Spleen (tissue), 11 donors: Measurements from ENCODE around the gene SH3TC2. TPM values are rescaled to one million over a fixed set of nuclear protein-coding genes. Genes with fewer than 3 reads are reported as not detected.

ENCODE experiments used
- DNase-seq: peaks from one replicate; pipeline ENCODE4 v3.0.0-alpha.2; 2020
- H3K27ac ChIP-seq, 8 donors: fragments of 200-600 bp; sonication (generic) in 7 of 8; 1 replicate in 4 of 8; 2 replicates in 4 of 8; pipeline versions ENCODE4 v1.5.0 to v1.8.0; 2016 to 2021; ENCODE audit warnings: inconsistent platforms in 4 of 8, mild to moderate bottlenecking in 4 of 8, moderate library complexity in 1 of 8
- H3K27me3 ChIP-seq, 7 donors: fragments of 200-600 bp; sonication (generic) in 6 of 7; replicated peaks in 1 of 7; 1 replicate in 4 of 7; 2 replicates in 3 of 7; pipeline versions ENCODE4 v1.5.0 to v1.8.0; 2016 to 2021; ENCODE audit warnings: inconsistent platforms in 3 of 7, mild to moderate bottlenecking in 1 of 7
- H3K36me3 ChIP-seq, 6 donors: fragments of 200-600 bp; sonication (generic) in 5 of 6; 1 replicate in 4 of 6; 2 replicates in 2 of 6; pipeline versions ENCODE4 v1.5.0 to v1.8.0; 2016 to 2021; ENCODE audit warnings: inconsistent platforms in 2 of 6
- H3K4me1 ChIP-seq, 6 donors: fragments of 200-600 bp; sonication (generic) in 5 of 6; 1 replicate in 3 of 6; 2 replicates in 3 of 6; pipeline versions ENCODE4 v1.5.0 to v1.8.0; 2016 to 2021; ENCODE audit warnings: inconsistent platforms in 3 of 6
- H3K4me3 ChIP-seq, 8 donors: fragments of 200-600 bp; sonication (generic) in 7 of 8; 1 replicate in 4 of 8; 2 replicates in 4 of 8; pipeline versions ENCODE4 v1.5.0 to v1.8.0; 2016 to 2021; ENCODE audit warnings: inconsistent platforms in 4 of 8, mild to moderate bottlenecking in 4 of 8, moderate library complexity in 2 of 8
- H3K9me3 ChIP-seq, 8 donors: fragments of 200-600 bp; sonication (generic) in 7 of 8; 1 replicate in 4 of 8; 2 replicates in 4 of 8; pipeline versions ENCODE4 v1.5.0 to v1.8.0; 2016 to 2021; ENCODE audit warnings: inconsistent platforms in 4 of 8
- POLR2A ChIP-seq, 3 donors: fragments of 450-650 bp; IDR thresholded peaks; one replicate each; pipeline ENCODE4 v1.5.1; 2017; ENCODE audit warnings: antibody characterized with exemption in 3 of 3, mild to moderate bottlenecking in 1 of 3
- POLR2AphosphoS5 ChIP-seq, 3 donors: sonication (generic); formaldehyde crosslinking; IDR thresholded peaks; one replicate each; pipeline ENCODE4 v1.5.1; 2017; ENCODE audit warnings: antibody characterized with exemption in 3 of 3
- WGBS, 5 donors: extraction: QIAGEN DNeasy Blood & Tissue Kit in 3 of 5; methylation state at CpG; one replicate each; pipeline versions ENCODE4 v1.1.5 to v1.1.7; 2013 to 2018; 5-methylcytosine and 5-hydroxymethylcytosine counted together
- intact Hi-C: fragments of 100-400 bp; cut with DNase I; formaldehyde crosslinking; loops from one replicate; pipeline ENCODE4 v1.15.0; 2023; ENCODE audit warnings: low total_unique reads
- polyA plus RNA-seq, 3 donors: library from polyadenylated mRNA; stranded (reverse); fragments of 200-250 nt; gene quantifications; one replicate each; pipeline ENCODE4 v1.2.1, GENCODE V29; 2013
- total RNA-seq, 7 donors: library from RNA; depleted of rRNA in 3 of 7; stranded (reverse); fragments of >200 nt in 3 of 7; fragmentation: NEBNext Ultra II Directional in 4 of 7; extraction: Animal tissue kit (Norgen Biotek cat#: 25700) in 4 of 7; gene quantifications; one replicate each; pipeline versions ENCODE4 v1.1.0 to v1.2.1, GENCODE V29; 2016 to 2021
- TF ChIP-seq, protein P1 (sequence below), 11 experiments: fragments of 200-600 bp in 7 of 11; fragments of 450-650 bp in 4 of 11; sonication (generic) in 4 of 11; IDR thresholded peaks in 8 of 11; conservative IDR thresholded peaks in 3 of 11; 1 replicate in 7 of 11; 2 replicates in 4 of 11; pipeline versions ENCODE4 v1.4.0 to v1.8.0; 2016 to 2021; ENCODE audit warnings: antibody characterized with exemption in 11 of 11, inconsistent platforms in 4 of 11, mild to moderate bottlenecking in 1 of 11
- donor health status: healthy with polysubstance abuse.
- donor health status: DM: no; HTN: no; CAD: no; lungs with moderate emphysema.
- donor health status: DM: no; HTN: no; CAD: no.
- donor health status: Bipolar disorder and iron deficiency.
- donor health status: healthy.
- donor health status: DM: no; HTN: no; CAD: no.
- donor health status: DM: yes; HTN: yes; CAD: no.

SH3TC2 gene
- total and polyA plus RNA-seq, 10 donors = 0.02 to 2.8 (median 1.4) TPM

DNA sequence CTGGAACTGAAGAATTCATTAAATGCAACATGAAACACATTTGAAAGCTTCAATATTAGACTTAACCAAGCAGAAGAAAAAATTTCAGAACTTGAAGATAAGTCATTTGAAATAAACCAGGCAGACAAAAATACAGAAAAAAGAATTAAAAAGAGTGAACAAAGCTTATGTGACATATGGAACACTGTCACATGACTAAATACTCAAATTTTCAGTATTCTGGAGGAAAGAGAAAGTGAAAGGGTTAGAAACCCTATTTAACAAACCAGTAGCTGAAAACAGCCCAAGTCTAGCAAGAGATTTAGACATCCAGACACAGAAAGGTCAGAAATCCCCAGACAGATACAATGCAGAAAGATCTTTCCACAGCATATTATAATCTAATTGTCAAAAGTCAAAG lies 37.1 kb upstream of the SH3TC2 start:
- H3K27ac ChIP-seq = no peak overlapping the region
- H3K27me3 ChIP-seq = no peaks in the 10 kb centered on the region
- peaks cover 9 to 66% (median 58%) of the 10 kb centered on the region in 8 donors for H3K9me3 ChIP-seq
- H3K4me3 ChIP-seq = no peak overlapping the region
- intact Hi-C loops = no loop called here
- H3K36me3 ChIP-seq = no peaks in the 10 kb centered on the region
- TF ChIP-seq POLR2AphosphoS5 (IDR thresholded peaks at IDR 0.05) (no peak), POLR2A (IDR thresholded peaks at IDR 0.05) (no peak)
- TF ChIP-seq, protein P1, sequence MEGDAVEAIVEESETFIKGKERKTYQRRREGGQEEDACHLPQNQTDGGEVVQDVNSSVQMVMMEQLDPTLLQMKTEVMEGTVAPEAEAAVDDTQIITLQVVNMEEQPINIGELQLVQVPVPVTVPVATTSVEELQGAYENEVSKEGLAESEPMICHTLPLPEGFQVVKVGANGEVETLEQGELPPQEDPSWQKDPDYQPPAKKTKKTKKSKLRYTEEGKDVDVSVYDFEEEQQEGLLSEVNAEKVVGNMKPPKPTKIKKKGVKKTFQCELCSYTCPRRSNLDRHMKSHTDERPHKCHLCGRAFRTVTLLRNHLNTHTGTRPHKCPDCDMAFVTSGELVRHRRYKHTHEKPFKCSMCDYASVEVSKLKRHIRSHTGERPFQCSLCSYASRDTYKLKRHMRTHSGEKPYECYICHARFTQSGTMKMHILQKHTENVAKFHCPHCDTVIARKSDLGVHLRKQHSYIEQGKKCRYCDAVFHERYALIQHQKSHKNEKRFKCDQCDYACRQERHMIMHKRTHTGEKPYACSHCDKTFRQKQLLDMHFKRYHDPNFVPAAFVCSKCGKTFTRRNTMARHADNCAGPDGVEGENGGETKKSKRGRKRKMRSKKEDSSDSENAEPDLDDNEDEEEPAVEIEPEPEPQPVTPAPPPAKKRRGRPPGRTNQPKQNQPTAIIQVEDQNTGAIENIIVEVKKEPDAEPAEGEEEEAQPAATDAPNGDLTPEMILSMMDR (IDR thresholded peaks at IDR 0.05 in 8 of 11, conservative IDR thresholded peaks at IDR 0.05 in 3 of 11) = no peak
- H3K4me1 ChIP-seq = no peaks in the 10 kb centered on the region
- no peak for DNase-seq

DNA sequence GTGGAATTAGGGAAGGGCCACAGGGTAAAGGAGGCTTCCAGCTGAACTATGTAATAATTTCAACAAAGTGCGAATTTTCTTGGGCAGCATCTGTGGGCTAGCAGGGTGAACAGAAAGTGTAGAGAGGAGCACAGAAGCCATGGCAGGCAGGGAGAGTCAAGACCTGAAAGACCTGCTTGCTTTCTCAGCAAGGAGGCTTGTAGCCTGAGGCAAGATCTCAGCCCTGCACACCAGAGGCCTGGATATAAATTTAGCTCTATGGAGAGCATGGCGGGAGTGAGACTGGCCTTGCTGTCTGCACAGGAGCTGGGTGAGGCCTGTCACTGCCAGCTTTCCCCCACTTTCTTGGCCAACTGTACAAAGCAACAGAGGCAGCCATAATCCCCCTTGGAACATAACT lies 32.1 kb upstream of the SH3TC2 start:
- H3K4me1 ChIP-seq = no peaks in the 10 kb centered on the region
- H3K27ac ChIP-seq = no peak overlapping the region
- intact Hi-C loops = no loop called here
- peaks cover 0 to 4% (median 0%) of the 10 kb centered on the region in 7 donors for H3K27me3 ChIP-seq
- H3K9me3 ChIP-seq = peaks cover 4 to 57% (median 44%) of the 10 kb centered on the region in 8 donors
- TF ChIP-seq, protein P1 (IDR thresholded peaks at IDR 0.05 in 8 of 11, conservative IDR thresholded peaks at IDR 0.05 in 3 of 11) = no peak
- TF ChIP-seq POLR2AphosphoS5 (IDR thresholded peaks at IDR 0.05) (no peak), POLR2A (IDR thresholded peaks at IDR 0.05) (no peak)
- DNase-seq = no peak
- H3K36me3 ChIP-seq = no peaks in the 10 kb centered on the region
- 73 to 97% (median 92%) methylated on average over 2 of the region's 2 CpGs for WGBS, 5 donors
- no peak overlapping the region for H3K4me3 ChIP-seq

DNA sequence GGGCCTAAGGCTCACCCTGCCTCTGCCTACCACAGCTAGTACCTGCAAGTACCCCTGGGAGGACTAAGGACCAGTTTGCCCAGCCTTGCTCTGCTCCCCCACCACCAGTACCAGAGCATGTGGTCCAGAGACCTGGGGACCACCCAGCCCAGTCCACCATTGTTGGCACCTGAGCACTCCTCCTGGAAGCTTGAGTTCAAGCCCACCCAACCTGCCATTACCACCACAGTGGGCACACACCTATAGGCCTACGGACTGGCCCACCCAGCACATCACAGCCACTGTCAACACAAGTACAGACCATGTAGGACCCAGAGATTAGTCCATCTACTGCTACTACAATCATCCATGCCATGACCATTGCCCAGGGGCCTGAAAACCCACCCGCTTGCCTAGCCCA lies 30.8 kb upstream of the SH3TC2 start:
- peaks cover 0 to 4% (median 0%) of the 10 kb centered on the region in 7 donors for H3K27me3 ChIP-seq
- H3K4me3 ChIP-seq = no peak overlapping the region
- no peaks in the 10 kb centered on the region for H3K36me3 ChIP-seq
- TF ChIP-seq POLR2A (IDR thresholded peaks at IDR 0.05) = no peak
- TF ChIP-seq, protein P1 (IDR thresholded peaks at IDR 0.05 in 8 of 11, conservative IDR thresholded peaks at IDR 0.05 in 3 of 11) = no peak
- TF ChIP-seq POLR2AphosphoS5 (IDR thresholded peaks at IDR 0.05) = no peak
- no peaks in the 10 kb centered on the region for H3K4me1 ChIP-seq
- intact Hi-C loops = no loop called here
- peaks cover 0 to 43% (median 30%) of the 10 kb centered on the region in 8 donors for H3K9me3 ChIP-seq
- H3K27ac ChIP-seq = no peak overlapping the region
- 36 to 50% (median 44%) methylated on average over 2 of the region's 2 CpGs for WGBS, 5 donors
- DNase-seq = no peak

DNA sequence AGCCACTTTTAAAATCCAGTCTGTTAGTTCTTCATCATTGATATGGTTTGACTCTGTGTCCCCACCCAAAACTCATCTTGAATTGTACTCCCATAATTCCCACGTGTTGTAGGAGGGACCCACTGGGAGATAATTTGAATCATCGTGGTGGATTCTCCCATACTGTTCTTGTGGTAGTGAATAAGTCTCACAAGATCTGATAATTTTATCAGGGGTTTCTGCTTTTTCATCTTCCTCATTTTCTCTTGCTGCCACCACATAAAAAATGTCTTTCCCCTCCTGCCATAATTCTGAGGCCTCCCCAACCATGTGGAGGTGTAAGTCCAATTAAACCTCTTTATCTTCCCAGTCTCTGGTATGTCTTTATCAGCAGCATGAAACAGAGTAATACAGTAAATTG lies 26.9 kb upstream of the SH3TC2 start:
- WGBS, 5 donors = 15 to 43% (median 33%) methylated on average over 2 of the region's 2 CpGs
- intact Hi-C loops = no loop called here
- no peak overlapping the region for H3K4me3 ChIP-seq

More for the DNA sequence above, 26.9 kb upstream of the SH3TC2 start:
- H3K9me3 ChIP-seq = peaks cover 0 to 7% (median 0%) of the 10 kb centered on the region in 8 donors
- H3K27me3 ChIP-seq = peaks cover 0 to 4% (median 0%) of the 10 kb centered on the region in 7 donors
- H3K4me1 ChIP-seq = no peaks in the 10 kb centered on the region
- no peak for TF ChIP-seq POLR2AphosphoS5 (IDR thresholded peaks at IDR 0.05)
- TF ChIP-seq POLR2A (IDR thresholded peaks at IDR 0.05) = no peak
- TF ChIP-seq, protein P1 (IDR thresholded peaks at IDR 0.05 in 8 of 11, conservative IDR thresholded peaks at IDR 0.05 in 3 of 11) = no peak
- H3K36me3 ChIP-seq = no peaks in the 10 kb centered on the region
- no peak for DNase-seq
- no peak overlapping the region for H3K27ac ChIP-seq
